H1 (cell line): Measurements from ENCODE around the gene LILRB4. TPM values are rescaled to one million over a fixed set of nuclear protein-coding genes. Genes with fewer than 3 reads are reported as not detected.

ENCODE experiments used
- CTCF ChIA-PET: fragments of 300-600 bp; sonication (Branson Sonifier 250); formaldehyde crosslinking; loops from one replicate; lab custom pipeline; 2021; ENCODE audit not compliant: partially characterized antibody; lab: Charles Lee
- POLR2A ChIA-PET: fragments of 300-600 bp; sonication (Branson Sonifier 250); formaldehyde crosslinking; loops from one replicate; lab custom pipeline; 2021; ENCODE audit warnings: inconsistent platforms; ENCODE audit not compliant: partially characterized antibody; lab: Charles Lee
- DNase-seq, 2 experiments: peaks; one replicate each; pipeline versions ENCODE4 v3.0.0 to v3.0.0-alpha.2; 2010 to 2022; ENCODE audit warnings: low spot score in 2 of 2, low read depth in 1 of 2, mixed read lengths in 1 of 2
- FAIRE-seq: peaks from 2 replicates; lab custom pipeline; 2011; peaks lifted over from hg19 to GRCh38; lab: Jason Lieb, UNC
- H2AFZ ChIP-seq: 2 replicates; pipeline ENCODE4 v1.8.1; 2012; ENCODE audit warnings: low read length, inconsistent platforms
- H2AK5ac ChIP-seq: 2 replicates; pipeline ENCODE4 v1.6.1; 2013; ENCODE audit warnings: low read depth, low read length
- H2BK120ac ChIP-seq: replicated peaks from 2 replicates; pipeline ENCODE3; 2013; ENCODE audit warnings: low read depth, low read length, inconsistent platforms
- H2BK12ac ChIP-seq: 2 replicates; pipeline ENCODE4 v1.6.1; 2013; ENCODE audit warnings: low read depth, low read length
- H2BK15ac ChIP-seq: 2 replicates; pipeline ENCODE4 v1.6.1; 2013; ENCODE audit warnings: low read length
- H2BK20ac ChIP-seq: 2 replicates; pipeline ENCODE4 v1.6.1; 2013; ENCODE audit warnings: low read length
- H2BK5ac ChIP-seq: 2 replicates; pipeline ENCODE4 v1.6.1; 2013; ENCODE audit warnings: low read depth, low read length
- H3K14ac ChIP-seq: 2 replicates; pipeline ENCODE4 v1.6.1; 2013; ENCODE audit warnings: inconsistent platforms; ENCODE audit not compliant: insufficient read length
- H3K18ac ChIP-seq: 2 replicates; pipeline ENCODE4 v1.6.1; 2013; ENCODE audit warnings: low read length; ENCODE audit errors: extremely low read depth
- H3K23ac ChIP-seq: 2 replicates; pipeline ENCODE4 v1.6.1; 2013; ENCODE audit warnings: inconsistent platforms; ENCODE audit not compliant: insufficient read length
- H3K23me2 ChIP-seq: 2 replicates; pipeline ENCODE4 v1.6.1; 2013; ENCODE audit warnings: low read depth, low read length
- H3K27ac ChIP-seq: 2 replicates; pipeline ENCODE4 v1.6.1; 2011; ENCODE audit warnings: low read depth, low read length, inconsistent platforms
- H3K27me3 ChIP-seq, 4 experiments: replicated peaks in 1 of 4; 1 replicate in 1 of 4; 2 replicates in 3 of 4; pipeline versions ENCODE4 v1.6.1 to v1.8.1; 2011 to 2013; ENCODE audit warnings: low read length in 3 of 4, mild to moderate bottlenecking in 3 of 4, inconsistent platforms in 2 of 4, mixed read lengths in 2 of 4, moderate library complexity in 1 of 4; ENCODE audit not compliant: control insufficient read depth in 3 of 4, insufficient read depth in 3 of 4; ENCODE audit errors: extremely low read depth in 1 of 4
- H3K36me3 ChIP-seq, 4 experiments: 2 replicates each; pipeline versions ENCODE4 v1.6.1 to v1.8.1; 2011 to 2013; ENCODE audit warnings: mild to moderate bottlenecking in 4 of 4, low read length in 3 of 4, moderate library complexity in 2 of 4, control low read depth in 1 of 4, inconsistent platforms in 1 of 4; ENCODE audit not compliant: insufficient read depth in 4 of 4, control insufficient read depth in 2 of 4
- H3K4ac ChIP-seq: replicated peaks from 2 replicates; pipeline ENCODE3; 2013; ENCODE audit warnings: low read length, low read depth, mixed read lengths, inconsistent platforms; ENCODE audit not compliant: insufficient read length
- H3K4me1 ChIP-seq, 4 experiments: replicated peaks in 1 of 4; 1 replicate in 1 of 4; 2 replicates in 3 of 4; pipeline versions ENCODE4 v1.6.1 to v1.8.1; 2011 to 2013; ENCODE audit warnings: low read length in 3 of 4, inconsistent platforms in 2 of 4, mixed read lengths in 1 of 4; ENCODE audit not compliant: insufficient read depth in 4 of 4, control insufficient read depth in 3 of 4
- H3K4me2 ChIP-seq, 2 experiments: 2 replicates each; pipeline versions ENCODE4 v1.6.1 to v1.8.1; 2011 to 2013; ENCODE audit warnings: low read depth in 2 of 2, low read length in 2 of 2, control low read depth in 1 of 2, inconsistent platforms in 1 of 2, mild to moderate bottlenecking in 1 of 2; ENCODE audit not compliant: insufficient read depth in 1 of 2
- H3K4me3 ChIP-seq, 4 experiments: fragments of 200-600, 300-600 bp in 1 of 4; sonication (generic), shearing (Covaris generic), sonication (Bioruptor Twin) in 1 of 4; 2 replicates each; pipeline versions ENCODE4 v1.5.1 to v1.8.1; 2011 to 2016; ENCODE audit warnings: low read length in 4 of 4, low read depth in 3 of 4, control low read depth in 2 of 4, inconsistent platforms in 2 of 4, mild to moderate bottlenecking in 2 of 4, mixed read lengths in 1 of 4, moderate library complexity in 1 of 4; ENCODE audit not compliant: insufficient read depth in 2 of 4; ENCODE audit errors: extremely low read depth in 1 of 4
- H3K56ac ChIP-seq: replicated peaks from 2 replicates; pipeline ENCODE3; 2013; ENCODE audit warnings: low read depth, mild to moderate bottlenecking, mixed read lengths, low read length, inconsistent platforms; ENCODE audit not compliant: insufficient read length
- H3K79me1 ChIP-seq: 2 replicates; pipeline ENCODE4 v1.6.1; 2013; ENCODE audit warnings: low read depth, low read length, control low read depth
- H3K79me2 ChIP-seq, 2 experiments: 2 replicates each; pipeline versions ENCODE4 v1.6.1 to v1.8.1; 2012 to 2013; ENCODE audit warnings: low read length in 2 of 2, mild to moderate bottlenecking in 2 of 2, inconsistent platforms in 1 of 2; ENCODE audit not compliant: insufficient read depth in 2 of 2, control insufficient read depth in 1 of 2
- H3K9ac ChIP-seq, 4 experiments: replicated peaks in 1 of 4; 1 replicate in 1 of 4; 2 replicates in 3 of 4; pipeline versions ENCODE4 v1.6.1 to v1.8.1; 2011 to 2013; ENCODE audit warnings: low read depth in 3 of 4, low read length in 3 of 4, control low read depth in 2 of 4, mild to moderate bottlenecking in 2 of 4, moderate library complexity in 2 of 4, inconsistent platforms in 1 of 4; ENCODE audit errors: extremely low read depth in 1 of 4
- H3K9me3 ChIP-seq, 2 experiments: 2 replicates each; pipeline versions ENCODE4 v1.6.1 to v1.8.1; 2012 to 2013; ENCODE audit warnings: mild to moderate bottlenecking in 2 of 2, moderate library complexity in 2 of 2, control low read depth in 1 of 2, inconsistent platforms in 1 of 2, low read depth in 1 of 2, low read length in 1 of 2, mixed read lengths in 1 of 2; ENCODE audit not compliant: insufficient read depth in 2 of 2
- H4K20me1 ChIP-seq, 2 experiments: replicated peaks in 1 of 2; 2 replicates each; pipeline versions ENCODE3 to v1.8.1; 2011 to 2013; ENCODE audit warnings: inconsistent platforms in 2 of 2, low read length in 2 of 2, mild to moderate bottlenecking in 1 of 2; ENCODE audit not compliant: insufficient read depth in 2 of 2, control insufficient read depth in 1 of 2
- H4K5ac ChIP-seq: 2 replicates; pipeline ENCODE4 v1.6.1; 2013; ENCODE audit warnings: low read length, low read depth, mixed read lengths, inconsistent platforms; ENCODE audit not compliant: insufficient read length
- H4K8ac ChIP-seq: 2 replicates; pipeline ENCODE4 v1.8.0; 2013; ENCODE audit warnings: mild to moderate bottlenecking, moderate library complexity, low read length, inconsistent platforms; ENCODE audit not compliant: insufficient read depth; ENCODE audit errors: extremely low read depth
- H4K91ac ChIP-seq: replicated peaks from 2 replicates; pipeline ENCODE3; 2013; ENCODE audit warnings: low read length, mixed read lengths, inconsistent platforms; ENCODE audit not compliant: insufficient read length
- BRCA1 ChIP-seq: IDR thresholded peaks from 2 replicates; pipeline ENCODE4 v1.6.1; 2012; ENCODE audit warnings: low read depth, low read length, improper control_type of control experiment
- E2F6 ChIP-seq: IDR thresholded peaks from 2 replicates; pipeline ENCODE4 v1.6.1; 2012; ENCODE audit warnings: inconsistent platforms
- JUN ChIP-seq: IDR thresholded peaks from 2 replicates; pipeline ENCODE4 v1.6.1; 2011; ENCODE audit warnings: low read depth, mild to moderate bottlenecking, improper control_type of control experiment, low read length
- KDM4A ChIP-seq: IDR thresholded peaks from one replicate; pipeline ENCODE4 v1.7.1; 2012; ENCODE audit warnings: low read depth, mild to moderate bottlenecking, moderate library complexity, low read length, inconsistent platforms; ENCODE audit not compliant: severe bottlenecking
- RNF2 ChIP-seq: fragments of 200-900, 300-1000 bp; sonication (generic); IDR thresholded peaks from 2 replicates; pipeline ENCODE4 v1.7.1; 2016; ENCODE audit warnings: borderline replicate concordance, low read depth, mild to moderate bottlenecking, antibody characterized with exemption, low read length; ENCODE audit not compliant: poor library complexity, severe bottlenecking; ENCODE audit errors: missing control alignments
- RXRA ChIP-seq: IDR thresholded peaks from 2 replicates; pipeline ENCODE4 v1.6.1; 2011; ENCODE audit warnings: low read depth, mild to moderate bottlenecking, low read length, moderate library complexity; ENCODE audit not compliant: insufficient read depth
- SAP30 ChIP-seq: fragments of 300-600 bp; sonication (generic); IDR thresholded peaks from 2 replicates; pipeline ENCODE4 v1.7.1; 2012; ENCODE audit warnings: low read length, moderate library complexity, mild to moderate bottlenecking, inconsistent platforms; ENCODE audit not compliant: insufficient read depth, insufficient replicate concordance
- SIN3A ChIP-seq, 2 experiments: IDR thresholded peaks in 1 of 2; conservative IDR thresholded peaks in 1 of 2; 2 replicates each; pipeline ENCODE4 v1.6.1; 2011 to 2012; ENCODE audit warnings: low read length in 2 of 2, improper control_type of control experiment in 1 of 2, low read depth in 1 of 2, mild to moderate bottlenecking in 1 of 2
- SIX5 ChIP-seq: IDR thresholded peaks from 2 replicates; pipeline ENCODE4 v1.6.1; 2011; ENCODE audit warnings: mild to moderate bottlenecking, low read depth, low read length
- SP1 ChIP-seq: IDR thresholded peaks from 2 replicates; pipeline ENCODE4 v1.6.1; 2011; ENCODE audit warnings: low read depth, low read length
- SUZ12 ChIP-seq: fragments of 200-600 bp; sonication (generic); IDR thresholded peaks from 2 replicates; pipeline ENCODE4 v1.6.1; 2012; ENCODE audit warnings: mild to moderate bottlenecking, inconsistent platforms, low read length, moderate library complexity, mixed read lengths
- TAF1 ChIP-seq: IDR thresholded peaks from 2 replicates; pipeline ENCODE4 v1.6.1; 2011; ENCODE audit warnings: mild to moderate bottlenecking, low read depth, low read length
- WGBS, 2 experiments: shearing (Covaris generic) in 1 of 2; methylation state at CpG; one replicate each; pipeline versions ENCODE4 v1.1.6 to v1.1.7; 2013 to 2015; ENCODE audit warnings: low lambda C conversion rate in 2 of 2, mixed read lengths in 2 of 2, inconsistent platforms in 1 of 2, low coverage in 1 of 2, missing lambda C conversion rate in 1 of 2; ENCODE audit not compliant: insufficient replicate concordance in 2 of 2, insufficient coverage in 1 of 2, insufficient read length in 1 of 2; ENCODE audit errors: extremely low coverage in 1 of 2, missing lambda C conversion rate in 1 of 2; 5-methylcytosine and 5-hydroxymethylcytosine counted together
- polyA plus RNA-seq, 7 experiments: library from polyadenylated mRNA; depleted of rRNA in 3 of 7; stranded (reverse) in 5 of 7; unstranded in 2 of 7; fragments of >200 nt in 5 of 7; fragments of 200-250 nt in 2 of 7; gene quantifications; 1 replicate in 5 of 7; 2 replicates in 1 of 7; 4 replicates in 1 of 7; pipeline versions ENCODE4 v1.2.1 to v1.2.3, GENCODE V29; 2011 to 2013; ENCODE audit warnings: missing spikeins in 2 of 7, mixed read lengths in 2 of 7
- total RNA-seq: library from RNA; stranded (reverse); fragmentation: NEBNext Ultra II Directional; extraction: Animal tissue kit (Norgen Biotek cat#: 25700); gene quantifications from 2 replicates; pipeline ENCODE4 v1.2.1, GENCODE V29; 2021

LILRB4 gene
- total and polyA plus RNA-seq, 2 of the 8 experiments (the other 6 are each of a cell fraction or from before 2014, with no cell fraction given), result not detected

DNA sequence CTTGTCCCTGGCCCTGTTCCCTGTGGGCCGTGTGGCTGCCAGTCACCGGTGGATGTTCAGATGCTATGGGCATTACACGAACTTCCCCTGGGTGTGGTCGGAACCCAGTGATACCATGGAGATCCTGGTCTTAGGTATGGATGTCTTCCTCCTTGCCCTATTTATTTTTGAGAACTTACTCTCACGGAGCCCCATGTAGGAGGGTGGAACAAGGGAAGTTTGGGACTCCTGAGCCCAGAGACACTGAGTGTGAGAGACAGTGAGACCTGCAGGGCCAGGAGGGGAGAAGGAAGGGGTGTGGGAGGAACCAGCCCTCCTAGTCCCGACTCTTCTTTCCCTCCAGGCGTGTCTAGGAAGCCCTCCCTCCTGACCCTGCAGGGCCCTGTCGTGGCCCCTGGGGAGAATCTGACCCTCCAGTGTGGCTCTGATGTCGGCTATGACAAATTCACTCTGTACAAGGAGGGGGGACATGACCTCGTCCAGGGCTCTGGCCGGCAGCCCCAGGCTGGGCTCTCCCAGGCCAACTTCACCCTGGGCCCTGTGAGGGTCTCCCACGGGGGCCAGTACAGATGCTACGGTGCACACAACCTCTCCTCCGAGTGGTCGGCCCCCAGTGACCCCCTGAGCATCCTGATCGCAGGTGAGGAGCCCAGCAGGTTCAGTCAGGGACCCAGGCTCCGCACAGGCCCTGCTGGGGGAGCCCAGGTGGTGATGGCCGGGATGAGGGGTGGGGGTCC, 46.6 kb downstream of the LILRB4 start:
- no peak overlapping the region for H2BK15ac ChIP-seq
- H3K14ac ChIP-seq, result no peak overlapping the region
- no peak overlapping the region for H3K27ac ChIP-seq
- no peak overlapping the region for H2BK20ac ChIP-seq
- H3K18ac ChIP-seq, result no peak overlapping the region
- H3K27me3 ChIP-seq, result no peaks in the 10 kb centered on the region
- whole genome bisulfite sequencing, 2 experiments, result 71% methylated on average over 15 of the region's 18 CpGs; no CpG with 5 or more reads in 1 of the 2 experiments
- H3K9ac ChIP-seq, result no peak overlapping the region
- H2BK12ac ChIP-seq, result no peak overlapping the region
- no peaks in the 10 kb centered on the region for H4K20me1 ChIP-seq
- no peaks in the 10 kb centered on the region for H3K36me3 ChIP-seq
- H4K5ac ChIP-seq, result no peak overlapping the region
- DNase-seq (no peak), FAIRE-seq (no peak)
- no peak overlapping the region for H4K8ac ChIP-seq
- CTCF ChIA-PET, result no interaction called here
- H2AFZ ChIP-seq, result no peak overlapping the region
- peaks cover 38 to 71% of the 10 kb centered on the region in 2 experiments for H3K9me3 ChIP-seq
- H3K23me2 ChIP-seq, result no peaks in the 10 kb centered on the region
- H2BK120ac ChIP-seq, result no peak overlapping the region
- no peak overlapping the region for H3K23ac ChIP-seq
- no peaks in the 10 kb centered on the region for H3K79me1 ChIP-seq
- no peak overlapping the region for H3K56ac ChIP-seq
- H3K79me2 ChIP-seq, result no peaks in the 10 kb centered on the region
- H4K91ac ChIP-seq, result no peak overlapping the region
- no peak overlapping the region for H3K4me3 ChIP-seq
- no peak overlapping the region for H2AK5ac ChIP-seq
- no peaks in the 10 kb centered on the region for H3K4me1 ChIP-seq
- H2BK5ac ChIP-seq, result no peak overlapping the region
- H3K4me2 ChIP-seq, result no peak overlapping the region
- H3K4ac ChIP-seq, result no peak overlapping the region
- POLR2A ChIA-PET, result no interaction called here
- TF ChIP-seq RNF2, result no peak
- no peak for TF ChIP-seq SIN3A (conservative IDR thresholded peaks at IDR 0.05 in 1 of 2, IDR thresholded peaks at IDR 0.05 in 1 of 2; ENCODE audit: low read depth in 1 of 2, low read length in 2 of 2)
- TF ChIP-seq JUN, result no peak
- no peak for TF ChIP-seq SP1
- no peak for TF ChIP-seq E2F6
- no peak for TF ChIP-seq KDM4A
- no peak for TF ChIP-seq RXRA
- TF ChIP-seq SAP30, result no peak
- TF ChIP-seq BRCA1, result no peak
- no peak for TF ChIP-seq SUZ12
- TF ChIP-seq SIX5, result no peak
- TF ChIP-seq TAF1, result no peak
